Measurements from ENCODE around the gene HOTAIR. TPM values are rescaled to one million over a fixed set of nuclear protein-coding genes. Genes with fewer than 3 reads are reported as not detected.

The HOTAIR gene
- total and polyA plus RNA-seq, 2 donors (not counting 3 experiments of a cell fraction or from before 2014, with no cell fraction given) = not detected

DNA sequence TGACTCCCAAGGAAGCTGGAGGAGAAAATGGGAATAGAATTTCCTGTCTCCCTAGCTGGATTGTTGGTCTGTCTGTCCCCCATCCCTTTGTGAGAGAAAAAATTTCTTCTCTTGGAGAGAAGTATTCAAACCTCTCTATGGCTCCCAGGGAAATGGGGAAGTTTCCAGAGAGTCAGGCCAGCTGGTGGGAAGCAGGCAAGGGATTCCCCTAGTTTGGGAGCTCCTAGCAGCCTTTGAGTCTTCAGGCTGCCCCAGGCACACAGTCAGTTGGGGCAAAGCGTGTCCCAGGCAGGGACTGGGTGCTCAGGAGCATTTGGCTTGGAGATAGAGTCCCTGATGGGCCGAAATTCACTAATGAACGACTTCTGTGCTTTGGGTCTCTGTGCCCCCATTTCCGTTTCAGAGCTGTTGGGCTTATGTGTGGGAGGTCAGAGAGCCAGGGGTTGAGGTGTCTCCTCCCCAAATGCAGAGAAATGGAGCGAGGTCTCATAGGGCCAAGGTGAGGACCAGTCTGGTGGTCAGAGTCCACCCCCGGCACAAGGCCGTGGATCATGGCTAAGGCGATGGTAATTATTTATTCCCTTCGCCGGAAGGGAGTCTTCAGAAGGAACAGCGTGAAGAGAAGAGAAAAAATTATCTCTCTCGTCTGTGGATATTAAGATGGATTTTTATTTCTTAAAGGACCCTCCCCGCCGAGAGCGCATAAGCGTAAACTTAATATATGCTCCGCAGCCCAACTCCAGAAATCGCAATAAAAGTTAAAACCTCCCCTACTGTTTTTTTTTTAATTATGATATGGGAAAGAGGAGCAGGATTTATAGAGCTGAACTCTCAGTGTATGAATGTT, 18.6 kb upstream of the HOTAIR start:
- DNase-seq (ENCODE audit: low read depth, low spot score) = no peak
- no peak overlapping the region for H3K4me2 ChIP-seq (ENCODE audit: insufficient read depth, low read length)
- FAIRE-seq = no peak
- no peaks in the 10 kb centered on the region for H3K9me1 ChIP-seq (replicated peaks; ENCODE audit: control insufficient read depth, extremely low read depth, insufficient read depth, low read length)
- TF ChIP-seq EZH2 (IDR thresholded peaks at IDR 0.05; ENCODE audit: borderline replicate concordance, low read depth, low read length, severe bottlenecking) (no peak), MYC (IDR thresholded peaks at IDR 0.05; ENCODE audit: low read depth, low read length) (no peak), FOS (IDR thresholded peaks at IDR 0.05; ENCODE audit: borderline replicate concordance, insufficient read depth, low read length) (no peak), POLR2AphosphoS5 (IDR thresholded peaks at IDR 0.05; ENCODE audit: insufficient read depth, low read depth, low read length) (no peak), JUN (IDR thresholded peaks at IDR 0.05; ENCODE audit: borderline replicate concordance, insufficient read depth, insufficient read length, low read depth) (no peak), POLR2A (IDR thresholded peaks at IDR 0.05; ENCODE audit: low read depth, low read length) (no peak), GATA2 (IDR thresholded peaks at IDR 0.05; ENCODE audit: insufficient read depth, insufficient read length, low read depth, low read length) (no peak)
- TF ChIP-seq, protein P1, sequence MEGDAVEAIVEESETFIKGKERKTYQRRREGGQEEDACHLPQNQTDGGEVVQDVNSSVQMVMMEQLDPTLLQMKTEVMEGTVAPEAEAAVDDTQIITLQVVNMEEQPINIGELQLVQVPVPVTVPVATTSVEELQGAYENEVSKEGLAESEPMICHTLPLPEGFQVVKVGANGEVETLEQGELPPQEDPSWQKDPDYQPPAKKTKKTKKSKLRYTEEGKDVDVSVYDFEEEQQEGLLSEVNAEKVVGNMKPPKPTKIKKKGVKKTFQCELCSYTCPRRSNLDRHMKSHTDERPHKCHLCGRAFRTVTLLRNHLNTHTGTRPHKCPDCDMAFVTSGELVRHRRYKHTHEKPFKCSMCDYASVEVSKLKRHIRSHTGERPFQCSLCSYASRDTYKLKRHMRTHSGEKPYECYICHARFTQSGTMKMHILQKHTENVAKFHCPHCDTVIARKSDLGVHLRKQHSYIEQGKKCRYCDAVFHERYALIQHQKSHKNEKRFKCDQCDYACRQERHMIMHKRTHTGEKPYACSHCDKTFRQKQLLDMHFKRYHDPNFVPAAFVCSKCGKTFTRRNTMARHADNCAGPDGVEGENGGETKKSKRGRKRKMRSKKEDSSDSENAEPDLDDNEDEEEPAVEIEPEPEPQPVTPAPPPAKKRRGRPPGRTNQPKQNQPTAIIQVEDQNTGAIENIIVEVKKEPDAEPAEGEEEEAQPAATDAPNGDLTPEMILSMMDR (IDR thresholded peaks at IDR 0.05; ENCODE audit: extremely low read depth in 1 of 2, insufficient read depth in 1 of 2, low read depth in 1 of 2, low read length in 2 of 2) = no peak
- TF ChIP-seq, protein P2, sequence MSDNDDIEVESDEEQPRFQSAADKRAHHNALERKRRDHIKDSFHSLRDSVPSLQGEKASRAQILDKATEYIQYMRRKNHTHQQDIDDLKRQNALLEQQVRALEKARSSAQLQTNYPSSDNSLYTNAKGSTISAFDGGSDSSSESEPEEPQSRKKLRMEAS (IDR thresholded peaks at IDR 0.05; ENCODE audit: insufficient read depth, insufficient read length) = no peak
- no peaks in the 10 kb centered on the region for H3K36me3 ChIP-seq (ENCODE audit: control insufficient read depth in 2 of 2, extremely low read depth in 1 of 2, insufficient read depth in 2 of 2, low read length in 2 of 2)
- H3K9me3 ChIP-seq (replicated peaks; ENCODE audit: control insufficient read depth, insufficient read depth, low read length) = no peaks in the 10 kb centered on the region
- CTCF ChIA-PET = interaction anchor here (1.2 to 4.3 kb wide), 3 partner anchors 9 to 39 kb away, joined by 3 to 24 read pairs (median 9); partner anchors contain the start of gene HOXC10
- H3K9ac ChIP-seq (replicated peaks; ENCODE audit: extremely low read depth, insufficient read depth, low read length) = no peak overlapping the region
- intact Hi-C loops (cut with micrococcal nuclease) = no loop called here
- H3K27ac ChIP-seq (ENCODE audit: insufficient read depth, low read depth, low read length) = no peak overlapping the region
- peaks cover 92 to 98% of the 10 kb centered on the region in 2 experiments for H3K27me3 ChIP-seq (ENCODE audit: control insufficient read depth in 2 of 2, insufficient read depth in 2 of 2, low read length in 2 of 2)
- POLR2A ChIA-PET = no interaction called here
- H3K79me2 ChIP-seq (ENCODE audit: control insufficient read depth, insufficient read depth, low read length) = no peaks in the 10 kb centered on the region
- no peak overlapping the region for H2AFZ ChIP-seq (ENCODE audit: low read depth, low read length)
- dilution Hi-C loops (cut with MboI; ENCODE audit: extremely low pct_ligation_motif_present, low sequenced_read_pairs) = no loop called here
- H4K20me1 ChIP-seq (replicated peaks; ENCODE audit: control insufficient read depth, extremely low read depth, insufficient read depth, low read length) = no peaks in the 10 kb centered on the region
- no peaks in the 10 kb centered on the region for H3K4me1 ChIP-seq (ENCODE audit: control insufficient read depth, extremely low read depth, insufficient read depth, low read length)
- H3K4me3 ChIP-seq (replicated peaks in 1 of 3; ENCODE audit: insufficient read depth in 1 of 3, low read depth in 1 of 3, low read length in 3 of 3) = no peak overlapping the region
- BruUV-seq (replicated peaks) = no TSS peak
